Vagina (tissue), 2 donors: ENCODE measurements around the gene NCKAP1.
A peak's percentile ranks its signal among the peaks of the same experiment; 100 is the strongest.

ENCODE experiments used
- POLR2AphosphoS5 ChIP-seq, 2 donors: sonication (generic); formaldehyde crosslinking; IDR thresholded peaks; one replicate each; pipeline ENCODE4 v1.9.0; 2017; ENCODE audit warnings: antibody characterized with exemption in 2 of 2, mild to moderate bottlenecking in 2 of 2, low read depth in 1 of 2; ENCODE audit not compliant: insufficient read depth in 1 of 2
- TF ChIP-seq, protein P1 (sequence below), 3 experiments: fragments of 450-650 bp in 2 of 3; fragments of 200-600 bp in 1 of 3; sonication (generic) in 1 of 3; IDR thresholded peaks; one replicate each; pipeline ENCODE4 v1.5.1; 2017 to 2019; ENCODE audit warnings: antibody characterized with exemption in 3 of 3, mild to moderate bottlenecking in 2 of 3, moderate library complexity in 2 of 3

- TF ChIP-seq, protein P1, sequence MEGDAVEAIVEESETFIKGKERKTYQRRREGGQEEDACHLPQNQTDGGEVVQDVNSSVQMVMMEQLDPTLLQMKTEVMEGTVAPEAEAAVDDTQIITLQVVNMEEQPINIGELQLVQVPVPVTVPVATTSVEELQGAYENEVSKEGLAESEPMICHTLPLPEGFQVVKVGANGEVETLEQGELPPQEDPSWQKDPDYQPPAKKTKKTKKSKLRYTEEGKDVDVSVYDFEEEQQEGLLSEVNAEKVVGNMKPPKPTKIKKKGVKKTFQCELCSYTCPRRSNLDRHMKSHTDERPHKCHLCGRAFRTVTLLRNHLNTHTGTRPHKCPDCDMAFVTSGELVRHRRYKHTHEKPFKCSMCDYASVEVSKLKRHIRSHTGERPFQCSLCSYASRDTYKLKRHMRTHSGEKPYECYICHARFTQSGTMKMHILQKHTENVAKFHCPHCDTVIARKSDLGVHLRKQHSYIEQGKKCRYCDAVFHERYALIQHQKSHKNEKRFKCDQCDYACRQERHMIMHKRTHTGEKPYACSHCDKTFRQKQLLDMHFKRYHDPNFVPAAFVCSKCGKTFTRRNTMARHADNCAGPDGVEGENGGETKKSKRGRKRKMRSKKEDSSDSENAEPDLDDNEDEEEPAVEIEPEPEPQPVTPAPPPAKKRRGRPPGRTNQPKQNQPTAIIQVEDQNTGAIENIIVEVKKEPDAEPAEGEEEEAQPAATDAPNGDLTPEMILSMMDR (IDR thresholded peaks at IDR 0.05) = no peak
- peak in 1 of 2 donors; percentile 74 for TF ChIP-seq POLR2AphosphoS5 (IDR thresholded peaks at IDR 0.05; ENCODE audit: insufficient read depth in 1 of 2, low read depth in 1 of 2)
Measured at GRCh38 chr2:183059561-183059960, 21.3 kb upstream of the NCKAP1 start.
